Mononuclear cell (primary cell): ENCODE results near the gene RSPH6A. TPM values are rescaled to one million over a fixed set of nuclear protein-coding genes. Genes with fewer than 3 reads are reported as not detected.

ENCODE experiments used
- H3K27me3 ChIP-seq: 2 replicates; pipeline ENCODE4 v1.6.0; 2011; ENCODE audit warnings: low read length, control low read depth; ENCODE audit not compliant: insufficient read depth
- H3K4me1 ChIP-seq: 2 replicates; pipeline ENCODE4 v1.5.1; 2011; ENCODE audit warnings: mild to moderate bottlenecking, low read length, control low read depth; ENCODE audit not compliant: insufficient read depth
- H3K4me3 ChIP-seq: 2 replicates; pipeline ENCODE4 v1.5.1; 2011; ENCODE audit warnings: mild to moderate bottlenecking, low read length, moderate library complexity
- H3K9me3 ChIP-seq: 2 replicates; pipeline ENCODE4 v1.5.1; 2011; ENCODE audit warnings: low read depth, mild to moderate bottlenecking, control low read depth, low read length
- total RNA-seq: library from RNA; depleted of rRNA; stranded (reverse); fragments of >200 nt; gene quantifications from one replicate; pipeline ENCODE4 v1.2.3, GENCODE V29; 2012

Gene RSPH6A
- total RNA-seq, 1 donor = 0.10 TPM

DNA sequence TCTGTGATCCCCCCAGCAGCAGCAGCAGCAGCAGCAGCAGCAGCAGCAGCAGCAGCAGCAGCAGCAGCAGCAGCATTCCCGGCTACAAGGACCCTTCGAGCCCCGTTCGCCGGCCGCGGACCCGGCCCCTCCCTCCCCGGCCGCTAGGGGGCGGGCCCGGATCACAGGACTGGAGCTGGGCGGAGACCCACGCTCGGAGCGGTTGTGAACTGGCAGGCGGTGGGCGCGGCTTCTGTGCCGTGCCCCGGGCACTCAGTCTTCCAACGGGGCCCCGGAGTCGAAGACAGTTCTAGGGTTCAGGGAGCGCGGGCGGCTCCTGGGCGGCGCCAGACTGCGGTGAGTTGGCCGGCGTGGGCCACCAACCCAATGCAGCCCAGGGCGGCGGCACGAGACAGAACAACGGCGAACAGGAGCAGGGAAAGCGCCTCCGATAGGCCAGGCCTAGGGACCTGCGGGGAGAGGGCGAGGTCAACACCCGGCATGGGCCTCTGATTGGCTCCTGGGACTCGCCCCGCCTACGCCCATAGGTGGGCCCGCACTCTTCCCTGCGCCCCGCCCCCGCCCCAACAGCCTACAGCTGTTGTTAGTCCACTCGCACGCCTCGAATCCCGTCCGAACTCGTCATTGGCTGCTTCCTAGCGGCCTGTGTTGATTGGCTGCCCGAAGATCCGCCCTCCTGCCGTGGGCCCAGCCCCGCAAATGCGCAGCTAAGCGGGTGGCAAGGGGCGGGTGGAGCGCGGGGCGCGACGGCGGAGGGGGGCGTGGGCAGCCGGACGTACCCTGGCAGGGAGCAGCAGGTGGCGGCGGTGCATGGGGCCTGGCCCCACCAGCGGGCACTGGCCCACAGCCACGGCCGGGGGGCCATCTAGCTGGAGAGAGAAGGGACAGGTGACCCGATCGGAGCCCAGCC, 44.7 kb downstream of the RSPH6A start:
- Histone ChIP-seq H3K4me1 (peaks cover 31% of the 10 kb centered on the region), H3K9me3 (no peaks in the 10 kb centered on the region), H3K4me3 (peak overlapping the region; percentile 49), H3K27me3 (peaks cover 52% of the 10 kb centered on the region)

DNA sequence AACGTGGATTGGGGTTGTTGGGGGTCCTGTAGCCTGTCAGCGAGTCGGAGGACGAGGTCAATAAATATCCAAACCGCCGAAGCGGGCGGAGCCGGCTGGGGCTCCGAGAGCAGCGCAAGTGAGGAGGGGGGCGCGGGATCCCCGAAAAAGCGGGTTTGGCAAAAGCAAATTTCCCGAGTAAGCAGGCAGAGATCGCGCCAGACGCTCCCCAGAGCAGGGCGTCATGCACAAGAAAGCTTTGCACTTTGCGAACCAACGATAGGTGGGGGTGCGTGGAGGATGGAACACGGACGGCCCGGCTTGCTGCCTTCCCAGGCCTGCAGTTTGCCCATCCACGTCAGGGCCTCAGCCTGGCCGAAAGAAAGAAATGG, 45.3 kb downstream of the RSPH6A start:
- Histone ChIP-seq H3K9me3 (no peaks in the 10 kb centered on the region), H3K4me1 (peaks cover 31% of the 10 kb centered on the region), H3K27me3 (peaks cover 49% of the 10 kb centered on the region)

DNA sequence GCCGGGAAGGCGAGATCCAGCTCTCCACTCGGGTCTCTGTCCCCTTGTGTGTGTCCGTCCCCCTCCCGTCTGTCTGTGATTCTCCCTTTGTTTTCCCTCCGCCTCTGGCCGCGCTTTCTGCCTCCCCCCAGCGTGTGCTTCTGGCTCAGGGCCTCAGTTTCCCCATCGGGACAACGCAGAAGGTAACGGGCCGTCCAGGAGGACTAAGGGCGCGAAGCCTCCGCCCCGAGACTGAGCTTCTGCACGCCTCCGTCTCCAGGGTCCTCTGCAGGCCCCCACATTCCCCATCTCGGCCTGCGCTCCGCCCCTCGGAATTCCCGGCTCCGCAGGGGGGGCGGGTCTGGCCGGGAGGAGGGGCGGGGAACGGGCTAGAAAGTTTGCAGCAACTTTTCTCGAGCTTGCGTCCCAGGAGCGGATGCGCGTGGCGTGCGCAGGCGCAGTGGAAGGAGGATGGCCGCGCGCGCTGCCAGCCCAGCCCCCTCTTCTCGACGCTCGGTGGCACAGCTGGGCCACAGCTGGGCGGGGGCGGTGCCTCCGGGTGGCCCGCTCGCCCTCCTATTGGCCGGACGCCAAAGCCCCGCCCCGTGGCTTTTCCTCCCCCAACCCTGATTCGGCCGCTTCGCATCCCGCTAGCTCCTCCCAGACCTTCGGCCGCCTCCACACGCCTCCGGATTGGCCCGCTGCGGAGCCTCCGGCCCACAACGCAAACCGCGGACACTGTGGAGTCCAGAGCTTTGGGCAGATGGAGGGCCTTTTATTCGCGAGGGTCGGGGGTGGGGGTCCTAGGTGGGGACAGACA, 45.9 kb downstream of the RSPH6A start, which contains the start of gene SIX5:
Gene SIX5 (minus strand): TSS at position 269 of the 799 bp plus-strand sequence. CDS start 408 bp downstream, outside the sequence.
- Histone ChIP-seq H3K9me3 (no peaks in the 10 kb centered on the region), H3K4me1 (peaks cover 31% of the 10 kb centered on the region), H3K4me3 (peak within 1 kb of the TSS; percentile 49), H3K27me3 (peaks cover 45% of the 10 kb centered on the region)

More for the DNA sequence above, 45.3 kb downstream of the RSPH6A start:
- H3K4me3 ChIP-seq = peak overlapping the region; percentile 49

DNA sequence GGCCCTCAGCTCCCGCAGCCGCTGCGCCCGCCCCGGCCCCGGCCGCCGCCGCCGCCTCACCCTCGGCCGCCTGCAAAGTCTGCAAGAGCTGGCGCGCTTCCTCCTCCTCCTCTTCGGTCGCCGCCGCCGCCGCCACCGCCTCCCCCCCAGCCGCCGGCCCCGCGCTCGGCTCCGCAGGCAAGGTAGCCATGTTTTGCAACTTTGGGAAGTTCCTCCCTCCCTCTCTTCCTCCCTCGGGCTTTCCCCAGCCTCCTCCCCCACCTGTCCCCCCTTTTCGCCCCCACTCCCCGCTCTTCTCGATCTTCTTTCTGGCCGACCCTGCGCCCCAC, 46.5 kb downstream of the RSPH6A start:
- Histone ChIP-seq H3K9me3 (no peaks in the 10 kb centered on the region), H3K4me1 (peaks cover 31% of the 10 kb centered on the region), H3K27me3 (peaks cover 44% of the 10 kb centered on the region), H3K4me3 (peak overlapping the region; percentile 49)

DNA sequence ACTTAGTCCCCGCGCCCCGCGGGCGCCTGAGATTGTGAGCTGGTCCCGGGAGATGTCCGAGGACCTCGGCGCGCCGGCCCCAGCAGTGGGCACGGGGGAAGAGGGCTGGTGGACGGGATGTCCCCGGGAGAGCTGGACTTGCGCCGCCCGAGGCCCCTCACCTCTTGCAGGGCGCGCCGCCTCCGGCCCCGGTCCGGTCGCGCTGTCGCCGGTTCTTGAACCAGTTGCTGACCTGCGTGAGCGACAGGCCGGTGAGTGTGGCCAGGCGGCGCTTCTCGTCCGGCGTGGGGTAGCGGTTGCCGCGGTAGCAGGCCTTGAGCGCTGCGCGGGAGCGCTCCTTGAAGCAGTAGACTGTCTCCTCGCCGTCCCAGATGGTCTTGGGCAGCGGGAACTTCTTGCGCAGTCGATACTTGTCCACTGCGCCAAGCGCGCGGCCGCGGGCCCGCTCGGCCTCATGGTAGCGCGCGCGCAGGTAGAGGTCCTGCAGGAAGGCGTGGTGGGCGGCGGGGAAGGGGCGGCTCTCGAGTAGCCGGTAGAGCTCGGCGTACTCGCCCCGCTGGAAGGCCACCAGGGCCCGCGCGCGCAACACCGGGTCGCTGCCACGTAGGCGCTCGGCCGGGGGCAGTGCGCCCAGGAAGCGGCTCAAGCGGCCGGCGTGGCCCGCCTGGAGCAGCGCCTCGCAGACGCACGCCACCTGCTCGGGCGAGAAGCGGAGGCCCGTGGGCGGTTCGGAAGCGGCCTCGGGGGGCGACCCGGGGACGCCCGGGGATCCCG, 47.0 kb downstream of the RSPH6A start:
- peaks cover 31% of the 10 kb centered on the region for H3K4me1 ChIP-seq
- peak overlapping the region; percentile 13 for H3K4me3 ChIP-seq
- no peaks in the 10 kb centered on the region for H3K9me3 ChIP-seq
- H3K27me3 ChIP-seq = peaks cover 38% of the 10 kb centered on the region

DNA sequence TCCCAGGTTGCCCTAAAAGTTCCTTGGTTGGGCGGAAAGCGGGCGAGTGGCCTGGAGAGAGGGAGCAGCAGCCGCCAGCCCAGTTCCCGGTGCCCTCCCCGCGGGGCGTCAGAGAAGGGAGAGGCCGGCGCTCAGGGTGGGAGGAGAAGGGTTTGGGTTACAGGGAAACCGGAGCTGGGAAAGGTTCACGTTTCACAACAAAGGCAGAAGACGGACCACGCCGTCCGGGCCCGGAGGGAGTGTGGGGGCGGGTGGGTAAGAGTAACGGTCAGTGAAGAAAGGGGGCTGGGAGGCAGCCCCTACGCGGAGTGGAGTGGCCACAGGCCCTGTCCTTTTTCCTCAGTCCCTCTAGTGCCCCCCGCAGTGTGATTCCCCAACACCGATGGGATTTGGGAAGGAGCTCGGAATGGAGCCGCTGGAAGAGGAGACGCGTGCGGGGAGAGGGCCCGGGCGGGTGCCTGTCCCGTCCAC, 47.7 kb downstream of the RSPH6A start:
- no peak overlapping the region for H3K4me3 ChIP-seq
- H3K27me3 ChIP-seq = peaks cover 32% of the 10 kb centered on the region
- H3K9me3 ChIP-seq = no peaks in the 10 kb centered on the region
- peaks cover 31% of the 10 kb centered on the region for H3K4me1 ChIP-seq

- Histone ChIP-seq H3K27me3 (peaks cover 26% of the 10 kb centered on the region), H3K9me3 (no peaks in the 10 kb centered on the region), H3K4me1 (peaks cover 31% of the 10 kb centered on the region), H3K4me3 (no peak overlapping the region)
These were observed 48.2 kb downstream of the RSPH6A start for GRCh38 chr19:45766869-45767346.

GRCh38 chr19:45766296-45766868, 48.7 kb downstream of the RSPH6A start:
- peaks cover 31% of the 10 kb centered on the region for H3K4me1 ChIP-seq
- H3K4me3 ChIP-seq = no peak overlapping the region
- peaks cover 24% of the 10 kb centered on the region for H3K27me3 ChIP-seq
- no peaks in the 10 kb centered on the region for H3K9me3 ChIP-seq

- H3K4me1 ChIP-seq = peaks cover 29% of the 10 kb centered on the region
- peaks cover 19% of the 10 kb centered on the region for H3K27me3 ChIP-seq
- H3K4me3 ChIP-seq = no peak overlapping the region
- no peaks in the 10 kb centered on the region for H3K9me3 ChIP-seq
These were observed 49.3 kb downstream of the RSPH6A start for GRCh38 chr19:45765702-45766295.

DNA sequence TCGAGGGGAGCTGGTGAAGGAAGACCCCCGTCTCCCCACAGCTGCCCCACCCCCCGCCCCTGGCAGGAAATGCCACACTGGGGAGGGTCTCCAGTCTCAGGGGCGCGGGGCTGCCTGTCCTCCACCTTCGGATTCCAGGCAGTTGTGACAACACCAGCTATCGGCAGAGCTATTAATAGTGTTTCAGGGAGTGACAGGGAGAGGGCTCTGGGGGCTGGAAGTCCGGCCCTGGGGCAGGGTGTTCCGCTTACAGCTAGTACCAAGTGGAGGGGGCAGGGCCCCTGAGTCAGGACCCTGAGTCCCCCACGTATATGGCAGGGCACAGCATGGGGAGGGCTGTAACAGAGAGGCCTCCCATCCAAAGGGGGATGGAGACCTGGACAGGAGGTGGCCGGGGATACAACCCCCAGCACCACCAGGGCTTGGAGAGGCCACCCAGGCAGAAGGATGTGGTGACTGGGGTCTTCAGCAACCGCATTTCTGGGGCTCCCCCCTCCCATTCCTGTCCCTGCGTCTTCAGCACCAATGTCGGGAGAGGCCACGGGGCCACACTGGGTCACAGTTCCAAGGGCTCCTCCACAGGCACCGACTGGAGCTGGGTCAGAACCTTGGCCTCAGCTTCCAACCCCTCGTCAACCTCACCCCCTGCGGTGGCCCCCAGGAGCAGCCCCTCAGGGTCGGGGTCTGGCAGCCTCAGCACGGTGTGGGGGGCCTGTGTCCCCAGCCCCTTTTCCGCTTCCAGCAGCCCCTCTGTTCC, 50.0 kb downstream of the RSPH6A start:
- H3K9me3 ChIP-seq = no peaks in the 10 kb centered on the region
- H3K4me1 ChIP-seq = peaks cover 22% of the 10 kb centered on the region
- H3K4me3 ChIP-seq = no peak overlapping the region
- H3K27me3 ChIP-seq = peaks cover 19% of the 10 kb centered on the region

GRCh38 chr19:45764475-45764874, 50.6 kb downstream of the RSPH6A start:
- peaks cover 15% of the 10 kb centered on the region for H3K4me1 ChIP-seq
- H3K27me3 ChIP-seq = peaks cover 19% of the 10 kb centered on the region
- no peaks in the 10 kb centered on the region for H3K9me3 ChIP-seq
- no peak overlapping the region for H3K4me3 ChIP-seq

DNA sequence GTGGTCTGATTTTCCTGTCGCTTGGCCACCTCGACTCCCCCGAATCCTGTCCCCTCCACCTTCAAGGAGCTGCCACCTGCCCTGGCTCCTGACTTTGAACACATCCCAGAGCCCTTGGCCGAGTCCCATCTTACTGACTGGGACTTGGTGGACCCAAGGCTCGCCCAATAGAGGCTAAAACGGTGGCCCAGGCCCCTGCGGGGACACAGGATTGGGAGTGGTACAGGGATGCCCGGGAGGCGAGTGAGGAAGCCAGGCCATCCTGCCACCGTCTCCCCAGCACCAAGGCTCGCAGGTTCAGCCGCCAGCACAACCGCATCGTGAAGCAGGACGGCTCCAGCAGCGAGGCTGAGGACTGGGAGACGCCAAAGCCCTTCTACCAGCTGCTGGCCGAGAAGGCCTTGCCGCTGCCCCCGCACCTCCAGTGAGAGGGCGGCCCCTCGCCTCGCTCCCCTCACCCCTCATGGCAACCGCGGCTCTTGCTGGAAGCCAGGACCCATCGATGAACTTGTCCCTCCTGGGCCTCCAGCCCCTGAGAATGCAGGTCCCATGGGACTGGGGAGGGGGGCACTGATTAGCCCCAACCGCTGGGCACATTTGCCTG, 51.3 kb downstream of the RSPH6A start:
- Histone ChIP-seq H3K4me3 (no peak overlapping the region), H3K4me1 (peaks cover 8% of the 10 kb centered on the region), H3K9me3 (no peaks in the 10 kb centered on the region), H3K27me3 (peaks cover 19% of the 10 kb centered on the region)
